Trophoblast cell (in vitro differentiated cells and primary cell): ENCODE measurements around the gene GORASP2.

Experiments used
- DNase-seq, 2 donors: peaks; one replicate each; pipeline ENCODE4 v3.0.0-alpha.2; 2016
- H2AFZ ChIP-seq: 2 replicates; pipeline ENCODE4 v1.6.1; 2013; ENCODE audit warnings: low read length, moderate library complexity, mild to moderate bottlenecking; ENCODE audit not compliant: insufficient read depth, poor library complexity
- H2AK5ac ChIP-seq: 2 replicates; pipeline ENCODE4 v1.6.1; 2013; ENCODE audit warnings: mild to moderate bottlenecking, low read length
- H2BK120ac ChIP-seq: 2 replicates; pipeline ENCODE4 v1.6.1; 2013; ENCODE audit warnings: low read length, mild to moderate bottlenecking, moderate library complexity; ENCODE audit not compliant: insufficient read depth, poor library complexity
- H2BK12ac ChIP-seq: 2 replicates; pipeline ENCODE4 v1.6.1; 2013; ENCODE audit warnings: mild to moderate bottlenecking, low read length, moderate library complexity
- H2BK5ac ChIP-seq: 2 replicates; pipeline ENCODE4 v1.6.1; 2013; ENCODE audit warnings: low read length, low read depth, moderate library complexity, mild to moderate bottlenecking; ENCODE audit not compliant: poor library complexity
- H3K14ac ChIP-seq: 2 replicates; pipeline ENCODE4 v1.6.1; 2013; ENCODE audit warnings: mild to moderate bottlenecking, low read length
- H3K18ac ChIP-seq: 2 replicates; pipeline ENCODE4 v1.6.1; 2013; ENCODE audit warnings: mild to moderate bottlenecking, low read length
- H3K23ac ChIP-seq: 2 replicates; pipeline ENCODE4 v1.6.1; 2013; ENCODE audit warnings: low read length
- H3K27ac ChIP-seq: 2 replicates; pipeline ENCODE4 v1.5.1; 2013; ENCODE audit warnings: low read depth, mild to moderate bottlenecking, inconsistent platforms, low read length, moderate library complexity
- H3K27me3 ChIP-seq: 2 replicates; pipeline ENCODE4 v1.6.1; 2013; ENCODE audit warnings: inconsistent platforms, mild to moderate bottlenecking, low read length, moderate library complexity; ENCODE audit not compliant: insufficient read depth
- H3K36me3 ChIP-seq, 2 experiments: 1 replicate in 1 of 2; 2 replicates in 1 of 2; pipeline ENCODE4 v1.6.1; 2013; ENCODE audit warnings: low read length in 2 of 2, mild to moderate bottlenecking in 2 of 2, moderate library complexity in 1 of 2; ENCODE audit not compliant: insufficient read depth in 2 of 2, control insufficient read depth in 1 of 2
- H3K4ac ChIP-seq: 2 replicates; pipeline ENCODE4 v1.6.1; 2013; ENCODE audit warnings: low read depth, mild to moderate bottlenecking, low read length, moderate library complexity
- H3K4me1 ChIP-seq, 2 experiments: 1 replicate in 1 of 2; 2 replicates in 1 of 2; pipeline ENCODE4 v1.6.1; 2013; ENCODE audit warnings: low read length in 2 of 2, mild to moderate bottlenecking in 2 of 2, moderate library complexity in 1 of 2; ENCODE audit not compliant: insufficient read depth in 2 of 2, control insufficient read depth in 1 of 2
- H3K4me2 ChIP-seq: 2 replicates; pipeline ENCODE4 v1.6.1; 2013; ENCODE audit warnings: inconsistent platforms, mild to moderate bottlenecking, low read length, moderate library complexity
- H3K4me3 ChIP-seq: 2 replicates; pipeline ENCODE4 v1.5.1; 2013; ENCODE audit warnings: mild to moderate bottlenecking, low read depth, low read length, inconsistent platforms
- H3K79me1 ChIP-seq: one replicate; pipeline ENCODE4 v1.6.1; 2013; ENCODE audit warnings: low read length
- H3K79me2 ChIP-seq: 2 replicates; pipeline ENCODE4 v1.6.1; 2013; ENCODE audit warnings: low read length, mild to moderate bottlenecking; ENCODE audit not compliant: control insufficient read depth, insufficient read depth, poor library complexity
- H3K9ac ChIP-seq: 2 replicates; pipeline ENCODE4 v1.6.1; 2013; ENCODE audit warnings: mild to moderate bottlenecking, low read length
- H3K9me3 ChIP-seq: 2 replicates; pipeline ENCODE4 v1.6.1; 2013; ENCODE audit warnings: low read depth, mild to moderate bottlenecking, control low read depth, inconsistent platforms, low read length; ENCODE audit not compliant: insufficient read depth
- H4K12ac ChIP-seq: 2 replicates; pipeline ENCODE4 v1.6.1; 2013; ENCODE audit warnings: low read depth, mild to moderate bottlenecking, low read length, moderate library complexity
- H4K8ac ChIP-seq: 2 replicates; pipeline ENCODE4 v1.6.1; 2013; ENCODE audit warnings: low read depth, mild to moderate bottlenecking, low read length, moderate library complexity
- H4K91ac ChIP-seq: one replicate; pipeline ENCODE4 v1.6.1; 2013; ENCODE audit warnings: low read depth, mild to moderate bottlenecking, low read length, moderate library complexity
- WGBS: extraction: QIAGEN DNeasy Blood & Tissue Kit; methylation state at CpG from one replicate; pipeline ENCODE4 v1.1.7; 2013; ENCODE audit warnings: missing lambda C conversion rate; ENCODE audit not compliant: insufficient read length, insufficient coverage; ENCODE audit errors: extremely low coverage; 5-methylcytosine and 5-hydroxymethylcytosine counted together

The GORASP2 gene

DNA sequence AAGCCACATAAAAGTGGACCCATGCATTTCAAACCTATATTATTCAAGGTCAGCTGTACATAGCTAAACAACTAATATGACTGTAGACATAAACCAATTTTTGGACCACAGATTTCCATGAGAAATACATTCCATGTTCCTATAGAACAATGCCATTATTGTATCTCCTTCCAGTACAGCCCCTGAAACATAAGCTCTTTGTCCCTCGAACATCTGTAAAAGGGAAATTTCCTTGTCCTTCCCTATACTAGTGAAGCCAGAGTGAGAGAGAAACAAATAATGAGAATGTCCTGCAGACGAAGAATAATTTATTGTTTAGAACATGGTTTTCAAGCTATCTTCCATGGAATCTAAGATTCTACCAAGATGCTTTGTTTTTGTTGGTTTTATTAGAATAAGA lies 75.3 kb downstream of the GORASP2 start:
- Histone ChIP-seq H2BK120ac (no peak overlapping the region), H4K8ac (no peak overlapping the region)

DNA sequence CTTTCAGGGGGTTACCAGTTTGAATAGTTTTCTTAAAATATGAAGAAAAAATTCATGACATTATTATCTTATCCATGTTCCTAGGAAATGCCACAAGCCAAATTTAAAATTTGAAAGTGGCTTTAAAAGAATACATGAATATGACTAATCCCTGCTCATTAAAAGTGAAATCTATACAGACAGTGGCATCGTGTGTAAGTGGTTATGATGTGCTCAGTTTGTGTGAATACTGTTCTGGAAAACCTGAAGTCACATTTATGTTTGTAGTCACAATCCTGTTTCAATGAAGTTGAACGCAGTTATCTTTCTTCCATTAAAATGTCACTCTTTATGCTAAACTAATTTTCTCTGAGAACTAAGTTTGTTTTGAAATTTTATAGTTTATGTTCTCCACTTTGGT lies 75.8 kb downstream of the GORASP2 start:
- WGBS: no CpG with 5 or more reads among the region's 2 CpGs
- Histone ChIP-seq H2AK5ac (no peak overlapping the region), H3K36me3 (peaks cover 13% of the 10 kb centered on the region in 2 experiments), H3K79me1 (no peaks in the 10 kb centered on the region), H3K4ac (no peak overlapping the region), H3K14ac (no peak overlapping the region), H4K91ac (no peak overlapping the region), H3K4me3 (no peak overlapping the region), H4K8ac (no peak overlapping the region), H4K12ac (no peak overlapping the region), H3K18ac (no peak overlapping the region), H3K27ac (no peak overlapping the region), H2AFZ (no peak overlapping the region), H3K79me2 (no peaks in the 10 kb centered on the region), H3K4me1 (no peaks in the 10 kb centered on the region), H2BK5ac (no peak overlapping the region), H3K9ac (no peak overlapping the region), H3K9me3 (no peaks in the 10 kb centered on the region), H3K23ac (no peak overlapping the region), H2BK12ac (no peak overlapping the region), H2BK120ac (no peak overlapping the region), H3K27me3 (no peaks in the 10 kb centered on the region), H3K4me2 (no peak overlapping the region)
- DNase-seq: no peak

More for the DNA sequence above, 75.3 kb downstream of the GORASP2 start:
- Histone ChIP-seq H4K91ac (no peak overlapping the region), H3K4ac (no peak overlapping the region), H3K79me2 (no peaks in the 10 kb centered on the region), H2AK5ac (no peak overlapping the region), H3K79me1 (no peaks in the 10 kb centered on the region), H3K27me3 (no peaks in the 10 kb centered on the region), H3K23ac (no peak overlapping the region), H3K4me2 (no peak overlapping the region), H2AFZ (no peak overlapping the region), H3K18ac (no peak overlapping the region), H4K12ac (no peak overlapping the region), H3K9me3 (no peaks in the 10 kb centered on the region), H3K9ac (no peak overlapping the region), H3K27ac (no peak overlapping the region), H2BK5ac (no peak overlapping the region), H3K4me1 (no peaks in the 10 kb centered on the region), H3K36me3 (peaks cover 13 to 16% of the 10 kb centered on the region in 2 experiments), H2BK12ac (no peak overlapping the region), H3K4me3 (no peak overlapping the region), H3K14ac (no peak overlapping the region)
- WGBS: no CpG with 5 or more reads among the region's 2 CpGs
- no peak for DNase-seq

DNA sequence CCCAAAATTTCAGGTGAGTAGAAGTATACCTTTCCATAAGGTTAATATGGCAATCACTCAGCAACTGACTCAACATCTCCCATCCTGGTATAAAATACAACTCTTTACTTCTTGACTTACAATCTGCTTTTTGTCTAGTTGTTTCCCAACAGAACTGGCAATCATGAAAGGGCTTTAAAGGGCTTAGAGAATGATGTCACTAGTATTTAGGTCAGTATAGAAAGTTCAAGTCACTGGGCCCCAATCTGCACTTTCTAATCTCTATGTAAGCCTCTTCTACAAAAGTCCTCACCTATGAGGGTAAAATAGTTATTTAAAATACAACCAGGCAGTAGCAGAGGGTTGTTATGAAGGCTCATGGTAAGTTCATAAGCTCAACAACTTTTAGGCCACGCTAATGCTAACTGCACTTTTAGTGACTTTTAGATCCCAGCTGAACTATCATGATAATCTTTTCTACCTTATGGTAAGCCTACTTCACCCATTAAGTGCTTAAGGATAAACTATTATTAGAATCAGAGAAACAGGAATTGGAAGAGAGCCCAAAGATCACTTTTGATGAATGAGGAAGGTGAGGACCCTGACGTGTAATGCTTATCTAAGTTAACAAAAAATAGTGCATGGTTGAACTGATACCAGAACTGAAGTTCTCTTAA lies 79.6 kb downstream of the GORASP2 start:
- no peak for DNase-seq
- H3K9ac ChIP-seq: no peak overlapping the region
- H2BK5ac ChIP-seq: no peak overlapping the region
- no peaks in the 10 kb centered on the region for H3K79me2 ChIP-seq
- H4K91ac ChIP-seq: no peak overlapping the region
- no CpG with 5 or more reads among the region's 2 CpGs for WGBS
- H4K12ac ChIP-seq: no peak overlapping the region
- H3K4me1 ChIP-seq: no peaks in the 10 kb centered on the region
- H3K27ac ChIP-seq: no peak overlapping the region
- H3K9me3 ChIP-seq: no peaks in the 10 kb centered on the region
- H3K18ac ChIP-seq: no peak overlapping the region
- no peak overlapping the region for H3K4me3 ChIP-seq
- no peak overlapping the region for H3K23ac ChIP-seq
- no peak overlapping the region for H2AFZ ChIP-seq
- H2BK12ac ChIP-seq: no peak overlapping the region
- H3K79me1 ChIP-seq: no peaks in the 10 kb centered on the region
- no peak overlapping the region for H3K4ac ChIP-seq
- no peak overlapping the region for H4K8ac ChIP-seq
- no peaks in the 10 kb centered on the region for H3K27me3 ChIP-seq
- no peak overlapping the region for H2AK5ac ChIP-seq
- no peak overlapping the region for H3K4me2 ChIP-seq
- no peak overlapping the region for H3K14ac ChIP-seq
- H3K36me3 ChIP-seq: peaks cover 9 to 11% of the 10 kb centered on the region in 2 experiments
- no peak overlapping the region for H2BK120ac ChIP-seq

DNA sequence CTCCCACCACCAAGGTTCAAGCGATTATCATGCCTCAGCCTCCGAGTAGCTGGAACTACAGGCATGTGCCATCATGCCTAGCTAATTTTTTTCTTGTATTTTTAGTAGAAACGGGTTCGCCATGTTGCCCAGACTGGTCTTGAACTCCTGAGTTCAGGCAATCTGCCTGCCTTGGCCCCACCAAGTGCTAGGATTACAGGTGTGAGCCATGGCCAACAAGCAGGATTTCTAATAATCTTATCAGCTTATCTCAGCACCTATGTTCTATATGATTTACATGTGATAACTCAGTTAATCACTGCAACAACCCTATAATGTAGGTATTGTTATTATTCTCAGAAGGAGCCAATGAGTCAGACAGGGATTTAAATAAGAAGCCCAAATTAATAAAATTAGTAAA lies 80.3 kb downstream of the GORASP2 start:
- H3K23ac ChIP-seq: no peak overlapping the region
- no peak overlapping the region for H2BK120ac ChIP-seq
- no peaks in the 10 kb centered on the region for H3K79me1 ChIP-seq
- H3K14ac ChIP-seq: no peak overlapping the region
- no peak overlapping the region for H3K4me3 ChIP-seq
- no peaks in the 10 kb centered on the region for H3K4me1 ChIP-seq
- H2BK12ac ChIP-seq: no peak overlapping the region
- H3K9ac ChIP-seq: no peak overlapping the region
- no peak overlapping the region for H3K4ac ChIP-seq
- no peak overlapping the region for H4K12ac ChIP-seq
- no peaks in the 10 kb centered on the region for H3K9me3 ChIP-seq
- no peak for DNase-seq
- H3K18ac ChIP-seq: no peak overlapping the region
- no peaks in the 10 kb centered on the region for H3K79me2 ChIP-seq
- H2BK5ac ChIP-seq: no peak overlapping the region
- no peak overlapping the region for H2AK5ac ChIP-seq
- H3K27ac ChIP-seq: no peak overlapping the region
- no peak overlapping the region for H4K8ac ChIP-seq
- H3K27me3 ChIP-seq: no peaks in the 10 kb centered on the region
- peaks cover 8 to 11% of the 10 kb centered on the region in 2 experiments for H3K36me3 ChIP-seq
- H4K91ac ChIP-seq: no peak overlapping the region
- WGBS: no CpG with 5 or more reads among the region's 4 CpGs
- no peak overlapping the region for H2AFZ ChIP-seq
- H3K4me2 ChIP-seq: no peak overlapping the region
